Embryonic facial prominence (tissue), 1 donor: ENCODE measurements around the gene ABCD3.
A peak's percentile ranks its signal among the peaks of the same experiment; 100 is the strongest.
"Not testable (repeated sequence)": the region's sequence is repeated elsewhere in the genome, so short reads cannot be mapped to it uniquely, and the experiment has no call there.

Source experiments
- DNase-seq: peaks from one replicate; pipeline ENCODE4 v3.0.0-alpha.2; 2016; ENCODE audit errors: extremely low spot score

Gene ABCD3

GRCh38 chr1:94413311-94413710 is 4.9 kb upstream of the ABCD3 start:
- DNase-seq: no peak

GRCh38 chr1:94416901-94417727 is 1.1 kb upstream of the ABCD3 start:
- DNase-seq: peak; percentile 32

GRCh38 chr1:94417728-94417977 is 536 bp upstream of the ABCD3 start:
- DNase-seq: no peak

GRCh38 chr1:94418664-94419655 is 771 bp downstream of the ABCD3 start:
- no peak for DNase-seq

GRCh38 chr1:94422115-94422820 is 4.1 kb downstream of the ABCD3 start:
- no peak for DNase-seq

- no peak for DNase-seq
Observed at GRCh38 chr1:94425821-94426484, 7.8 kb downstream of the ABCD3 start.

GRCh38 chr1:94426485-94426870 is 8.3 kb downstream of the ABCD3 start:
- DNase-seq: not testable (repeated sequence)

- no peak for DNase-seq
Observed at GRCh38 chr1:94428441-94428840, 10.3 kb downstream of the ABCD3 start.

- DNase-seq: not testable (repeated sequence)
Observed at GRCh38 chr1:94428927-94429528, 10.8 kb downstream of the ABCD3 start.

GRCh38 chr1:94430066-94430465 is 11.9 kb downstream of the ABCD3 start:
- DNase-seq: not testable (repeated sequence)

GRCh38 chr1:94433866-94434265 is 15.7 kb downstream of the ABCD3 start:
- DNase-seq: no peak

GRCh38 chr1:94434365-94435045 is 16.3 kb downstream of the ABCD3 start:
- DNase-seq: no peak

- no peak for DNase-seq
Observed at GRCh38 chr1:94438692-94439276, 20.6 kb downstream of the ABCD3 start.

- DNase-seq: no peak
Observed at GRCh38 chr1:94440088-94440487, 21.9 kb downstream of the ABCD3 start.

- DNase-seq: not testable (repeated sequence)
Observed at GRCh38 chr1:94443067-94443466, 24.9 kb downstream of the ABCD3 start.

- DNase-seq: not testable (repeated sequence)
Observed at GRCh38 chr1:94444819-94445218, 26.6 kb downstream of the ABCD3 start.

GRCh38 chr1:94445733-94446132 is 27.5 kb downstream of the ABCD3 start:
- not testable (repeated sequence) for DNase-seq

- not testable (repeated sequence) for DNase-seq
Observed at GRCh38 chr1:94446177-94446576, 28.0 kb downstream of the ABCD3 start.

- not testable (repeated sequence) for DNase-seq
Observed at GRCh38 chr1:94448741-94449140, 30.6 kb downstream of the ABCD3 start.

GRCh38 chr1:94456736-94457135 is 38.5 kb downstream of the ABCD3 start:
- DNase-seq: no peak
